Measurements from ENCODE around the gene FRG2.
"Not testable (repeated sequence)": the region's sequence is repeated elsewhere in the genome, so short reads cannot be mapped to it uniquely, and the experiment has no call there.

FRG2 gene

DNA sequence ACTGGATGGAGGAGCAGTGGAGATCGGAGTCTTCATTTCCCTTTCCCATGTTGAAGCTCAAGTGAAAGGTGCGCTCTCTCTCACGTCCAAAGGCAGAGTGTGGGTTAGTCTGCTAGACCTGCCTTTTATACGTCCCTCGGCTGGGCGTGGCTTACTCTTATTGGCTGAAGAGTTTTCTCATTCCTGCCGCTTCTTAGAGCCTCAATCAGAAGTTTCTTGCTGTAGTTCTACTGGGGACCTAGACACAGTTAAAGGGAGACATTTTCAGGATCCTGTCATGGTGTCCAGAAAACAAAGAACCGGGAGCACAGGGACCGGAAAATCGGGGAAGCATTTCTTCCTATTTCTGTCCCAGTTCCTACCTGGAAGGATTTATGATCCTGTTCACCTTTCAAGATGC lies at the start of gene FRG2:
Gene FRG2, minus strand, starts transcription at position 101 of the 400 bp plus-strand sequence. Its CDS starts 52 bp downstream, at position 49.
- not testable (repeated sequence) for H3K4me3 ChIP-seq

DNA sequence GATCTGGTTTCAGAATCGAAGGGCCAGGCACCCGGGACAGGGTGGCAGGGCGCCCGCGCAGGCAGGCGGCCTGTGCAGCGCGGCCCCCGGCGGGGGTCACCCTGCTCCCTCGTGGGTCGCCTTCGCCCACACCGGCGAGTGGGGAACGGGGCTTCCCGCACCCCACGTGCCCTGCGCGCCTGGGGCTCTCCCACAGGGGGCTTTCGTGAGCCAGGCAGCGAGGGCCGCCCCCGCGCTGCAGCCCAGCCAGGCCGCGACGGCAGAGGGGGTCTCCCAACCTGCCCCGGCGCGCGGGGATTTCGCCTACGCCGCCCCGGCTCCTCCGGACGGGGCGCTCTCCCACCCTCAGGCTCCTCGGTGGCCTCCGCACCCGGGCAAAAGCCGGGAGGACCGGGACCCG lies 41.3 kb upstream of the FRG2 start:
- not testable (repeated sequence) for H3K27ac ChIP-seq, H3K4me3 ChIP-seq

More for the DNA sequence above, at the start of gene FRG2:
- H3K27ac ChIP-seq: not testable (repeated sequence)

DNA sequence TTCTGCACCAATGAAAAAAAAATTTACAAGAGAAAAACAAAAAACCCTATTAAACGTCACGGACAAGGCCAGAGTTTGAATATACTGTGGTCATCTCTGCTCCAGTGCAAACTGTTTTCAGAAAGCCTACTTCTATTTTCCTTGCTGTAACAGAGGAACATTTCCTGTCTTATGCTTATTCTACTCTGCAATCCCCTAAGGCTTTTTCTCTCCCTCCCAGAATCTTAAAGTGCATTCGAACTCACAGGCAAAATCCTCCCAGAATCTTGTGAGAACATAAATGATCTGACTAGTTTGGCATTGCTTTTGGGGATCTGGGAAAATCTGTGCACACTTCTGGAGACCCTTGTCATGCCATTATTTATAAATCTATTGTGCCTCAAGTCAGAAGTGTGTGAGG lies 37.7 kb upstream of the FRG2 start:
- not testable (repeated sequence) for H3K4me3 ChIP-seq, H3K27ac ChIP-seq

DNA sequence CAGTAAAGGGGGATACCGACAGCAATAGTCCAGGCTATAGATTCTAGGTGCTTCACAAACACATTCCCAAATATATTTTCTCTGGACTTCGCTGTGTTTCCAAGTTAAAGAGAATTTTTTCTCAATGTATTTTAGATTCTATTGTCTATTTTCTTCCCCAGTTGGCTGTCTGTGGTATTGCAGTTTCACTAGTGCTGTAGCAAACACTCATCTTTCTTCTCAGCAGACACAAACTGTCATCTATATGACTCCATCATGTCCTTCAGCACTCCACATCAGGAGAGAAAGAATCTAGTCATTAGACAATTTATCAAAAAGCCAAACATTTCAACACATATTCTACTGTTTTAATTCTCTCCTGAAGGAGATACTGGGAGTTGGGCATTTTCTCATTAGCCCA lies 37.3 kb upstream of the FRG2 start, which contains the start of gene DBET:
Gene DBET, plus strand, starts transcription at position 161 of the 400 bp plus-strand sequence.
- not testable (repeated sequence) for H3K4me3 ChIP-seq, H3K27ac ChIP-seq

- not testable (repeated sequence) for H3K4me3 ChIP-seq, H3K27ac ChIP-seq
These were observed 31.9 kb upstream of the FRG2 start for GRCh38 chr4:190058997-190059396.

DNA sequence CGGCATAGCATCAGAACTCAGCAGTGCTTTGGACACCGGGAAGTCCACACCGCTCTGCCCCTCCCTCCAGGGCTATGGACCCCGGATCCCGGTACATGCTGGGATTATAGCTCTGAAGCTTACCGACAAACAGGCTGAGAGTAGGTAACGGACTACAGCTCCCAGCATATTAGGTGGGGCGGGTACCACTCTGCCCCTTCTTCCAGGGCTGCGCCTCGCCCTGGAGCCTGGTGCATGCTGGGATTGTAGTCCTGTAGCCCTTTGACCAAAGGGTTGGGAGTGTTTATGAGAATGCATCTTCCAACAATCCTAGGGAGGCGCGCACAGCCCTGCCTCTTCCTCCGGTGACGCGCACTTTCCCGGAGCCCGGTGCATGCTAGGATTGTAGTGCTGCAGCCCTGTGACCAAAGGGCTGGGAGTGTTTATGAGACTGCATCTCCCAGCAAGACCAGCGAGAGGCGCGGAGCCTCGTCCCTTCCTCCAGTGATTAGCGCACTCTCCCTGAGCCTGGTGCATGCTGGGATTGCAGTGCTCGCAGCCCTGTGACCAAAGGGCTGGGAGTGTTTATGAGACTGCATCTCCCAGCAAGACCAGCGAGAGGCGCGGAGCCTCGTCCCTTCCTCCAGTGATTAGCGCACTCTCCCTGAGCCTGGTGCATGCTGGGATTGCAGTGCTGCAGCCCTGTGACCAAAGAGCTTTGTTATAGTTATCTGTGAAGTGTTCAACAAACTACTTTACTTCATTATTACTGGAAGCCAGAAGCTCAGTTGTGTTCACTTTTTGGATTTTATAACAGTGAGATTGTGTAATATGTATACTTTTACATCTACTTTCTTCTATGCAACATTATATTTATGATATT lies 22.6 kb upstream of the FRG2 start:
- not testable (repeated sequence) for H3K4me3 ChIP-seq, H3K27ac ChIP-seq

DNA sequence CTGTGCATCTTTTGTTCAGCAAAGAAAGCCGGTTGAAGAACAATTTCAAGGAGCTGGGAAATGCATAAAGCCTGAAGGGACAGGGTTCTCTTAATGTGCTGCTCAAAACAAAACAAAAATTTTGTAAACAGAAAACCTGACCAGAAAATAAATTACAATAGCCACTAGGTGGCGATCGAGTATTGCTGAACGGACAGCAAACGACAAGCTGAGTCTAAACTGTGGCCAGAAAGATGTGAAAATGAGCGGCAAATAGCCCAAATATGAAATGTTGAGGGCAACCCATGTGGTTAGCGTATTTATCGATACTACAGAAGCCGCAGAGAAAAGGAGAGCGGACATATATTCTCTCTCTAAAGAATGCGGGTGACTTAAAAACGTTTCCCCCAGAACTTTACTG lies 20.6 kb upstream of the FRG2 start:
- H3K27ac ChIP-seq, H3K4me3 ChIP-seq: not testable (repeated sequence)

DNA sequence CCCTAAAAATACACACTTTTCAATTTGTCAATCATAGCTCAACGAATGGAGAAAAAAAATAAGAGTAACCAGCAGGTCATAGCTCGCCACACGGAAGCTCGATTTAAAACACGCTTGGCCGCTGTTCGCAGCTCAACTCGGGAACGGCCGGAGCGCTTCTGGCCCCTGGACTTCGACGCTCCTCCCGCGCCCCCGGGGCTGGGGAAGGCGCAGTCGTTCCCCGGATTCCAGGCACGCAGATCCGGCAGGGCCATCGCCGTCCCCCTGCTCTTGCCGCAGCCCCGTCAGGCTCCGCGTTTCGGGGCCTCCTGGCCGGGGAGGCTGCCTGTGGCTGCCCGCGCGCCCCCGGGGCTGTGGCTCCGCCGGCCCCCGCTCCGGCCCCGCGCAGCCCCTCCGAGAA lies 13.8 kb upstream of the FRG2 start:
- H3K27ac ChIP-seq, H3K4me3 ChIP-seq: not testable (repeated sequence)

DNA sequence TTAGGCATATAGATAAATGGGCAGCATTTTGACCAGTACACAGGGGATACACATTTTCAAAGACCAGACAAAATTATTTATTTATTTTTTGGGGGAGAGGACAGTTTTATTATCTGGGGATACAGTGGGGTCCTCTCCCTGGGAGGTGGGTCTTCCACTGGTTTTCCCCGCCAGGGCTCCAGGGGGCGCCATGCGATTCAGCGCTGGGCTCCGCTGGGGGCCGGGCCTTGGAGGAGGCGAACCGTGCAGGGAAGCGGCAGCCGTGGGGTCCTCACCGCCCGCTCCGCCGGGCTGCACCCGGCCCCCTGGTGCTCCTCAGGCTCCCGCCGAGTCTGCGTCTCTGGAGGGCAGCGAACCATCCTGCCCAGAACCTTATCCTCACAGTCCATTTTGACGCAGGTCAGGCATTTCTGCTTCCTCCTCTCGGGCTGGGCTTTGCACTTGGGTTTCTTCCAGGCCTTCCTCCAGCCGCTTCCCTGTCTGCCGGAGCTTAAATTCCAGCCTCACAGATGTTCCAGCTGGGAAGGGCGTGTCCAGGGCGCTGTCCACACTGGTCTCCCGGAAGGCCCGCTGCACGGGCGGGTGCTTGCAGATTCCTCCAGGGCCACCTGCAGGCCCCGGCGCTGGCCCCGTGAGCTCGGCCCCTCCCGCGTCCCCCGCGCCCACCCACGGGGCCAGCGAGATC lies 10.8 kb upstream of the FRG2 start:
- not testable (repeated sequence) for H3K27ac ChIP-seq, H3K4me3 ChIP-seq

GRCh38 chr4:190031264-190031663 lies 4.2 kb upstream of the FRG2 start:
- not testable (repeated sequence) for H3K27ac ChIP-seq, H3K4me3 ChIP-seq

DNA sequence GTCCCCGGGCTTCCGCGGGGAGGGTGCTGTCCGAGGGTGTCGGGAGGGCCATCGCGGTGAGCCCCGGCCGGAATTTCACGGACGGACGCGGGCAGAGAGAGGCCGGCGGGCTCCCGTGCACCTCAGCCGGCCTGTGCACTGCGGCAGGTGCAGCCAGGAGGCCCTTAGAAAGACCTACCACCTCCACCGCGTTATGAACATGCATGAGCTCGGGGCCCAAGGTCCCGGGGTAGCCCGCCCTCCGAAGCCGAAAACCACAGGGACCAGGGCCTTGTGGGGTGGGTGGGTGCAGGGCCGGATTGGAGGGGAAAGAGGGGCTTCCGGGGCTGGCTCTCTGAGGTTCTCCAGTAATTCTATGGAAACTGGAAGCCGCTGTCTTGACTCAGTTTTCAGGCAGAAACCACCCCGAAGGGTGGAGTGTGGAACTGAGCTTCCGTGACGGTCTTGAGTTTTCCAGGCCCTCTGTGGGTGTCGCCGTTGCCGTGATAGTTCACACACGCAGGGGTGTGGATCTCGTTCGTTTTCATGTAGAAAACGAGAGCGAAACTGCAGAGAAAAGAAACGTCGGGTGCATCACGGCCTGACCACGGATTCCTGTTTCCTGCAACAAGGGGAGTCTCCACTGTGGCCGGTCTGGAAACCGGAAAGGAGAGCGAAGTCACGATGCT lies 4.3 kb downstream of the FRG2 start:
- not testable (repeated sequence) for H3K27ac ChIP-seq
- H3K4me3 ChIP-seq: peak overlapping the region in 1 of 7 experiments; percentile 23

DNA sequence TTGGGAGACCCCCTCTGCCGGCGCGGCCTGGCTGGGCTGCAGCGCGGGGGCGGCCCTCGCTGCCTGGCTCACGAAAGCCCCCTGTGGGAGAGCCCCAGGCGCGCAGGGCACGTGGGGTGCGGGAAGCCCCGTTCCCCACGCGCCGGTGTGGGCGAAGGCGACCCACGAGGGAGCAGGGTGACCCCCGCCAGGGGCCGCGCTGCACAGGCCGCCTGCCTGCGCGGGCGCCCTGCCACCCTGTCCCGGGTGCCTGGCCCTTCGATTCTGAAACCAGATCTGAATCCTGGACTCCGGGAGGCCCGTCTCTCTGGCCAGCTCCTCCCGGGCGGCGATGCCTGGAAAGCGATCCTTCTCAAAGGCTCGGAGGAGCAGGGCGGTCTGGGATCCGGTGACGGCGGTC lies 5.1 kb downstream of the FRG2 start:
- peak overlapping the region in 1 of 7 experiments; percentile 28 for H3K4me3 ChIP-seq
- not testable (repeated sequence) for H3K27ac ChIP-seq

DNA sequence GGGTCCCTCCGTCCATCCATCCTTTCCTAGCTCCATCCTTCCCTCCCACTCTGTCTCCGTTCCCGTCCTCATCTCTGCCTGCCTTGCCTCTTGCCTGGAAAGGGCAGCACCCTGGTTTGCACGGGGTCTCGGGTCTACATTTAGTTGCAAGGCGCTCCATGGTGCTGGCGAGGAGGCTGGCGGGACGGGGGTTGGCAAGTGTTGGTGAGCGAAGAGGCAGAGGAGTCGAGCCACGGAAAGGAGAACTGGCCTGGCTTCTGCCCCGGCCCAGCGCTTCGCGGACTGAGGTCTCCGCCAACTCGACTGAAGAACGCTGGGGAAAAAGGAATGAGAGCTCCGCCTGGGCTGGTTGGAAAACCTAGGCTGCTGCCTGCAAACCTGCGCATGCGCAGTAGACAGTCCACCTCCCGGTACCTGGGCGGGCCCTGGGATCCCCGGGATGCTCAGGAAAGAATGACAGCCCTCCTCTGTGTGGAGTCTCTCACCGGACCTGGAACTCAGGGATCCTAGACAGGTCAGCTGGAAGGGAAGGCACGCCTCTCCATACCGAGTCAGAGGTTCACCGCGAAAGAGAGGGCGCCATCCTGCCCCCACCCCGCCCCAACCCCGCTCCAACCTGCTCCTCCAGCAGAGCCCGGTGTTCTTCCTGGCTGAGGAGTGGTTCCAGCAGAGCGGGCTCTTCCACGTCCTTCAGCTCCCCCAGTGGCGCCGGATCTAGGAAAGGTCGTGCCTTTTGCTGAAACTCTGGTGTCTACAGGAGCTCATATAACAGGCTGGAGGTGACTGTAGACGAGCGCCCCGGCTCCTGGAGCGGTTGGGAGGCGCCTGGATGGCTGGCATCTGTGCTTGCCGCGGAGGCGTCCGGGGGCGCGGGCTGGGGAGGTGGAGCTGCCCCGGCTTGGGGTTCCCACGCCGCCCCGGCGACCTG lies 6.0 kb downstream of the FRG2 start:
- H3K27ac ChIP-seq: peak overlapping the region in 1 of 21 experiments; percentile 3

DNA sequence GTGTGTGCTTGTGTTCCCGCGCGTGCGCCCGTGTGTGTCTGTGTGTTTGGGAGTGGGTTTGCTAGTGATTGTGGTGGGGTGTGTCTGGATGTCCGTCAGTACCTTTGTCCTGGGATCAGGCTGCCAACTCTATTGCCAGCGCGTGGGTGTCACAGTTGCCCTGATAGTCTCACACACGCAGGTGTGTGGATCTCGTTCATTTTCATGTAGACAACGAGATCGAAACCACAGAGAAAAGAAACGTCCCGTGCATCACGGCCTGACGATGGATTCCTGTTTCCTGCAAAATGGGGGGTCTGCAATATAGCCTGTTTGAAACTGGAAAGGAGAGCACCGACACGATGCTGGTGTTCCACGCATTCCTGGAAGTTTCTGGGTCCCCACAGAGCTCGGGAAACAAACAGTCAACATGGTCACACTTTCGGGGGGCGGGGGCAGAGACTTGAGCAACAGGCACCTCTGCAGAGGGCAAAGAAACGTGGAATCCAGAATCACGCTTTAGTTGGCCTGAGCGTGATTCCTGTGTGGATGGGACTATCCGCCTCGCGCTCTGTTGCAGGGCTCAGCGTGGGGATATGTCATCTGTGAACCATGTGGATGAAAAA lies 7.1 kb downstream of the FRG2 start:
- H3K27ac ChIP-seq: not testable (repeated sequence)
- peak overlapping the region in 1 of 7 experiments; percentile 33 for H3K4me3 ChIP-seq

More for the DNA sequence above, 6.0 kb downstream of the FRG2 start:
- H3K4me3 ChIP-seq: peak overlapping the region in 3 of 7 experiments; percentile 7 to 33 (median 15)

GRCh38 chr4:190019023-190019858 lies 7.8 kb downstream of the FRG2 start:
- no peak overlapping the region for H3K4me3 ChIP-seq
- H3K27ac ChIP-seq: no peak overlapping the region

- H3K4me3 ChIP-seq: no peak overlapping the region
These were observed 8.7 kb downstream of the FRG2 start for GRCh38 chr4:190018201-190018920.

More at GRCh38 chr4:190018201-190018920, 8.7 kb downstream of the FRG2 start:
- H3K27ac ChIP-seq: no peak overlapping the region
